NCI-H82 (cell line): ENCODE measurements around the gene ASZ1.

ENCODE experiments used
- DNase-seq: peaks from one replicate; lab custom pipeline; 2025; lab: John Stamatoyannopoulos, UW

Gene ASZ1

GRCh38 chr7:117401293-117402002 lies 25.8 kb downstream of the ASZ1 start:
- peak; percentile 4 for DNase-seq

GRCh38 chr7:117399820-117400422 lies 27.4 kb downstream of the ASZ1 start:
- no peak for DNase-seq

DNA sequence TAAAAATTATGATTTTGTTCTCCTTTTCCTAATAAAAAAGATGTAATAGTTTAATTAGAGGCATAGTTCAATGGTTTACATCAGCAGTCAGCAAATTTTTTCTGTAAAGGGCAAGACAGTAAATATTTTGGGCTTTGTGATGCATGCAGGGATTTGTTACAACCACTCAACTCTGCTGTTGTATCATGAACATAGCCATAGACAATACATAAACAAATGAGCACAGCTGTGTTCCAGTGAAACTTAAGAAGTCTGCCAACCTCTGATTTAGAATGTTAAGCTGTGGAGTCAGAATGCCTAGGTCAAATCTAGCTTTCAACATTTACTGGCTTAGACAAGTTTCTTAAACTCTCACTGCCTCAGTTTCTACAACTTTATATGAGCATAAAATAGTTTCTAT lies 31.6 kb downstream of the ASZ1 start:
- no peak for DNase-seq

GRCh38 chr7:117393781-117394180 lies 33.5 kb downstream of the ASZ1 start:
- no peak for DNase-seq

GRCh38 chr7:117389871-117390270 lies 37.4 kb downstream of the ASZ1 start:
- DNase-seq: no peak

DNA sequence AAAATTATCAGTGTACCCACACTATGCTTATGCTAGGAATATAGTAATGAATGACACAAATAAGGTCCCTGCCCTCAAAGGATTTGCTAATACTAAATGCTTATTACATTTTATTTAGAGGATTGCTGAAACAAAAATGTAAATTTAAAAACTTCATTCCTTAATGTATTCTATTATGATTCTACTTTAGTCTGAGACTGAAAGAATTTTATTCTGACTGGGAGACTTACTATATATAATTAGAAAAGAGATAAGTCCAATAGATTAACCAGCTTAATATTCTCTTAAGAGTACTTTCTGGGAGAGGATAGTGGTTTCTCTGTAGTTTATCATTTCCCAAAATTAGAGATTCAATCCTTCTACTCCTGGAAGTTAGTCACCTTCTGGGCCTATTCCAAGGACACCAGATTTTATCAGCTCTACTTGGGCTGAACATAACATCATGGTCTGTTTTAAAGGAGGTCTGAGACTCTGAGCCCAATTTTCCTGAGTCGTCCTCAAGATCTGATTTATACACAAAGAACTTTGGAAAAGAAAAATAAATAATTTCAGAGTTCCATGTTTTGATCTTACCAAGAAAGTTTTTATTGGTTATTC lies 41.1 kb downstream of the ASZ1 start:
- no peak for DNase-seq

- DNase-seq: no peak
Measured at GRCh38 chr7:117385363-117386109, 41.8 kb downstream of the ASZ1 start.

DNA sequence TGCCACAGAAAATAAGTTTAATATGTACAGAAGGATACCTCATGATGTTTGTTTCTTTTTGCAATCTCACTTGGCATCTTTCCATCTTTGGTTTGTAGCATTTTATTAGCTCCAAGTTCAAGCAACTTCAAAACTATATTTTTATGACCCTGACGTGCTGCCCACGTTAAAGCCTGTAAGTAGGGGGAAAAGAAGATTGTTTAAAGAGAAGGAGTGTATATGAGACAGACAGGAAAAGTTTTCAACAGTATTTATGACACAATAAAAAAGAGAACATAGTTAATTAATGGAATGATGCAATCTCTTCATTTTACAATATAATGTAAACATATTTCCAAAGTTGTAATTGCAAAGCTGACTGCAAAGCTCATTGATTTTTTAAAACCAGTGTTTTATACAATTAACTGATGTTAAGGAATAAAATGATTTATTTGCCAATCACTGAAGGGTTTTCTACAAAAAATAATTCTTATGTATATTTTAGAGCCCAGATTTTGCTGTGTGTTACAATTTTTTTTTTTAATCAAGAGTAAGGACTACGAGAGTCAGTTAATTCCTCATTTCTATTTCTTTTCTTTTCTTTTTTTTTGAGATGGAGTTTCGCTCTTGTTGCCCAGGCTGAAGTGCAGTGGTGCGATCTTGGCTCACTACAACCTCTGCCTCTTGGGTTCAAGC lies 42.5 kb downstream of the ASZ1 start:
- no peak for DNase-seq

DNA sequence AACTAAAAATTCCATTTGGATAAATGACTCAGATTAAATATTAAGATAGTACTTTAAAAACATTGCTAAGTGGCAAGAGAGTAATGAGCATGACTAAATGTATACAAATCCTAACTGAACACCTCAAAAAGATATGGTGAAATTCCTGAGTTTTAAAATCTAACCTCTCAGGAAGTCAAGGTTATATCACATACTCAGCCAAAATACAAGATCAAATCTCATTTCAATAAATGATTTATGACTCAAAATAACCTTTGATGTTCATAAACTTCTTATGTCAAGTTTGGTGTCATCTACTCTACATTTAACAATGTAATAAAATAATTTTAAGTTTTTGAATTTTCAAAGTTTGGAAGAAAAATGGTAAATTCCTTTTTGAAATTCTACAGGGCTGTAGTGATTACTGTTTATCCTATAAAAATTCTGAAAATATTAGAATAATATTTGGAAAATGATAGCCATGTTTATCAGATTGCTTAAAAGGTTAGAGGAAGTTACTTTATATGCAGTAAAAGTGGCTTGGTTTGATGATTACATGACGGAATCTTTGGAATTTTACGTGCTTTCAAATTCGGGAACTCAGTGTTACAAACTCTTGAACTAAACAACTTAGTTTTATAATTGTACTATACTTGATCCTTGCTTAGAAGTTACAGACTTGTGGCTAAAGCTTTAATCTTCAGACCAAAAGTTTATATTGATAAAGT lies 43.7 kb downstream of the ASZ1 start:
- no peak for DNase-seq

GRCh38 chr7:117383046-117383445 lies 44.2 kb downstream of the ASZ1 start:
- DNase-seq: no peak

DNA sequence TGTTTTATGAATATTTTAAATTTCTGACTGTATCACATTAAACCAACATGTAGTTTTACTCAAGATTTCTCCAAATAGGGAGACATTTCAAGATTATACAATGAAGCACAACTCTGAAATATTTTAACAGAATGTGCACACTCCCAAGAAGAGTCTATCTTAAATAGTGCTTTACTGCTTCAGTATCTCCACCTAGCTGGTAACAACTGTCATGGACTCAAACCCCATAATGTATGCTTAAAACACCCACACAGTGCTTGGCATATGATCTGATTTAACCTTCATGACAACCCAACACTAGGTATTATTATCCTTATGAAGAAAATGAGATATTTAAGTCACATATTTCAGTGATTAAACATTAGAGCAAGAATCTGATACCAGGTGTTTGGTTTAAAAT lies 45.9 kb downstream of the ASZ1 start:
- no peak for DNase-seq

DNA sequence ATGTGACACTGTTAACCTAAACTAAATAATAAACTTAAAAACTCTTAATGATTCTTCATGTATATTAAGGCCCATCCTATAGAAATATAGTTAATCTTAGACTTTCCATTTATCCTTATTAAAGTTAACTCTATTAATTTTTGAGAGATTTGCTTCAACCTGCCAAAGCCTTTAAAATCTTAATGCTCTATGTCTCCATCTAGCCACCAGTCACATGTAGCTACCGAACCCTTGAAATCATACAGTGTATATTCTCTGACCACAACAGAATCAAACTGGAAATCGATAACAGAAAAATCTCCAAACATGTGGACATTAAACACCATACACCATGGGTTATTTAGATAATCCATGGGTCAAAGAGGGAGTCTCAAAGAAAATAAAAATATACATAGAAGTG lies 51.9 kb downstream of the ASZ1 start:
- DNase-seq: no peak

- DNase-seq: no peak
Measured at GRCh38 chr7:117372073-117372472, 55.2 kb downstream of the ASZ1 start.

DNA sequence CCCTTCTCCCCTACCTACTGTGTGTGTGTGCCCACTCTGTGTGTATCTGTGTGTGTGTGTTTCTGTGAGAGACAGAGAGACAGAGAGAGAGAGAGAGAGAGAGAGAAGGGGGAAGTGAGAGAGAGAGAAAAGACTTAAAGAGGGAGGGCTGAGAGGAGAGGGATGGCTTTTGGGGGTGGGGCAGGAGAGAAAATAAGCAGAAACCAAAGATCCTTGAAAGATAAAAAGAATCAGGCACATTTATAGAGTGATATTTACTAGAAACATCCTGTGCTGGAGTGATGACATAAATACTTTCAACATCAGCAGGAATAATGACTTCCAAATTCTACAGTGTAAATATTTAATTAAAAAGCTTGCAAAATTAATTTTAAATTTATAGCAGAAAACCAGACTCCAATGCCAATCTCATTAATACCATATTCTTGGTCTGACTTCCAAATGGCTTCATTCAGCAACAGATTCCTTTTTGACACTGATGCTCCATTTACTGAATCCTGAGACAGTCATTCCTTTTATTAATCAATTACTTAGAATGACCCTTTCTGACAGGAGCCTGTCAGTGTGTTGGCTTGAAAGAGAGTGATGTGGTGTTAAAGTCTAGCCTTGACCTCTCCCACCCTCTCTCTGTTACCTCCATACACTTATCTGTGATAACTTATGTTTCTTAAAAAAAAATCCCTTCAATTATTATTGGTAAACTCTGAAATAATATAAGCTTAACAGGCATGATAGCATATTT lies 62.8 kb downstream of the ASZ1 start:
- DNase-seq: no peak

DNA sequence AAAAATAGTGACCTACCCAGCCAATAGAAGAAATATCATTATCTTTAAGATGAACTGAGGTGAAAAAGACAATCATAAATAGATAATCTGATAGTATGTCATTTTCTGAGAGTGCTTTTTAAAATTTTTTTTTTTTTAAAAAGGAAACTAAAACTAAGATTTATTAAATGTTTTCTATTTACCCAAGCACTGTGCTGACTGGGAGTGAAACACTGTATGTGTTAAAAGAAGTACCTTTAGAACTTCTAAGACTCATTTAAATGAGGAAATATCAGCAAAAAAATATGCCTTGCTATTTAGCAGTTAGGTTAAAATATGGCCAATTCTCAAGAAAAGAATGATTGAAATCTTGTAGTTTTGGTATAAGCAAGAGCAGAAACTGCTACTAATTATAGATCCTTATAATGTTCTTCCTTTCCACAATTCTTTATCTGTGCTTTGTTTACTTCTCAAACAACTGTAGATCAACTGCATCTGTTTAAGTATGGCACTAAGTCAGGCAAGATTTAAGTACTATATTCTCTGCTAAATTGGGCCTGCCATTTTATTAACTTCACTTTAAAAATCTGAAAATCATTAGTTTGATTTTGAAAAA lies 64.9 kb downstream of the ASZ1 start:
- DNase-seq: no peak

DNA sequence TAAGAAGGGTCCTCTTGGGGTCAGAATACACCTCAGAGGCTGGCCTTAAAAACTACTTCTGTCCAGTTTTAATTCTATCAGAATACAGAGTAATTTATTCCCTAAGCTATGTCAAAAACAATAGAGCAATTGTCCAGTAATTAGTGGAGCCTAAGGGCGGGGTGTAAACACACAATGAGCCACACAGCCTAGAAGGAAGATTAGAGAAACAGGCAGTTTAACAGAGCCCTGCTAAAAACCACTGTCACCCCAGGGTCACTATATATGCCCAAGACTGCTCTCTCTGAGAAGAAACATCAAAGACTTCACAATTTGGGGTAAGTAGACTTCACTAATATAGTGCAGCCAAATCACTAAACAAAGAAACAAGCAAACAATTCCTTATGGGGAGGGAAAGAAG lies 77.3 kb downstream of the ASZ1 start:
- no peak for DNase-seq

- DNase-seq: no peak
Measured at GRCh38 chr7:117349570-117349969, 77.7 kb downstream of the ASZ1 start.

- no peak for DNase-seq
Measured at GRCh38 chr7:117347962-117348672, 79.2 kb downstream of the ASZ1 start.

DNA sequence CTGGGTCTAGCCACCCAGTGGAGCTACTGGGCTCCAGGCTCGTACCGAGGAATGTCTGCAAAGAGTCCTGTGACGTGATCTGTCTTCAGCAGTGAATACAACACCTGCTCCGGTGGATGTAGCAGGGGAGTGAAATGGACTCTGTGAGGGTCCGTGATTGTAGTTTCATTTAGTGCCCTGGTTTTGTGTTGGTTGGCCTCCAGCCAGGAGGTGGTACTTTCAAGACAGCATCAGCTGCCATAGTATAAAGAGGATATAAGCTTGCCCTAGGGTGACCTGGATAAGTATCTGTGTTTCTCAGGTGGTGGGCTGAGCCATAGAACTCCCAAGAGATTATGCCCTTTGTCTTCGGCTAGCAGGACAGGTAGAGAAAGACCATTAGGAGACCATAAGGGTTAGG lies 79.8 kb downstream of the ASZ1 start:
- peak; percentile 5 for DNase-seq

GRCh38 chr7:117346161-117346560 lies 81.1 kb downstream of the ASZ1 start:
- DNase-seq: no peak
